Liver (tissue), 9 donors: ENCODE results near the gene RAD51B. TPM values are rescaled to one million over a fixed set of nuclear protein-coding genes. Genes with fewer than 3 reads are reported as not detected.

ENCODE experiments used
- DNase-seq: peaks from one replicate; pipeline ENCODE4 v3.0.0-alpha.2; 2017; ENCODE audit warnings: low spot score
- H3K27ac ChIP-seq, 2 donors: one replicate each; pipeline ENCODE4 v1.7.0; 2013; ENCODE audit warnings: inconsistent platforms in 2 of 2, low read length in 2 of 2, control low read depth in 1 of 2, low read depth in 1 of 2, mild to moderate bottlenecking in 1 of 2
- H3K27me3 ChIP-seq, 4 donors: one replicate each; pipeline versions ENCODE4 v1.6.1 to v1.7.0; 2013; ENCODE audit warnings: low read length in 3 of 4, inconsistent platforms in 1 of 4, mild to moderate bottlenecking in 1 of 4, moderate library complexity in 1 of 4; ENCODE audit not compliant: control insufficient read depth in 4 of 4, insufficient read depth in 4 of 4
- H3K36me3 ChIP-seq, 4 donors: one replicate each; pipeline versions ENCODE4 v1.6.1 to v1.7.0; 2013; ENCODE audit warnings: low read length in 3 of 4, mild to moderate bottlenecking in 3 of 4, low read depth in 1 of 4, moderate library complexity in 1 of 4; ENCODE audit not compliant: control insufficient read depth in 4 of 4, insufficient read depth in 3 of 4
- H3K4me1 ChIP-seq, 4 donors: one replicate each; pipeline versions ENCODE4 v1.6.1 to v1.7.0; 2013; ENCODE audit warnings: low read length in 3 of 4, mild to moderate bottlenecking in 3 of 4, moderate library complexity in 1 of 4; ENCODE audit not compliant: control insufficient read depth in 4 of 4, insufficient read depth in 4 of 4
- H3K4me3 ChIP-seq, 3 donors: one replicate each; pipeline versions ENCODE4 v1.6.1 to v1.7.0; 2013; ENCODE audit warnings: low read length in 3 of 3, control low read depth in 1 of 3, low read depth in 1 of 3, mild to moderate bottlenecking in 1 of 3
- H3K9ac ChIP-seq, 2 donors: one replicate each; pipeline ENCODE4 v1.7.0; 2013; ENCODE audit warnings: low read length in 2 of 2, mild to moderate bottlenecking in 2 of 2, moderate library complexity in 2 of 2, control low read depth in 1 of 2, low read depth in 1 of 2
- H3K9me3 ChIP-seq, 4 donors: one replicate each; pipeline versions ENCODE4 v1.6.1 to v1.7.0; 2013; ENCODE audit warnings: low read length in 3 of 4; ENCODE audit not compliant: control insufficient read depth in 4 of 4
- ATF3 ChIP-seq: IDR thresholded peaks from 2 replicates; pipeline ENCODE4 v1.6.1; 2016; ENCODE audit warnings: antibody characterized with exemption
- CTCF ChIP-seq: fragments of 150-350 bp; IDR thresholded peaks from 2 replicates; pipeline ENCODE4 v1.5.1; 2017; ENCODE audit warnings: improper control_type of control experiment, low read depth, low read length; ENCODE audit not compliant: missing input control
- EGR1 ChIP-seq, 2 donors: IDR thresholded peaks; 2 replicates each; pipeline ENCODE4 v1.6.1; 2016 to 2018; ENCODE audit warnings: antibody characterized with exemption in 2 of 2, low read depth in 2 of 2
- FOXA1 ChIP-seq: IDR thresholded peaks from 2 replicates; pipeline ENCODE4 v1.6.1; 2016; ENCODE audit warnings: antibody characterized with exemption
- FOXA2 ChIP-seq: IDR thresholded peaks from 2 replicates; pipeline ENCODE4 v1.6.1; 2016; ENCODE audit warnings: antibody characterized with exemption
- GABPA ChIP-seq, 2 donors: IDR thresholded peaks in 1 of 2; conservative IDR thresholded peaks in 1 of 2; 2 replicates each; pipeline ENCODE4 v1.6.1; 2016; ENCODE audit warnings: antibody characterized with exemption in 2 of 2, mild to moderate bottlenecking in 1 of 2, moderate library complexity in 1 of 2
- HNF4A ChIP-seq, 2 donors: conservative IDR thresholded peaks; 2 replicates each; pipeline ENCODE4 v1.6.1; 2016; ENCODE audit warnings: antibody characterized with exemption in 2 of 2, mild to moderate bottlenecking in 2 of 2
- HNF4G ChIP-seq: IDR thresholded peaks from 2 replicates; pipeline ENCODE4 v1.6.1; 2016; ENCODE audit warnings: antibody characterized with exemption
- JUND ChIP-seq, 2 donors: IDR thresholded peaks; 2 replicates each; pipeline ENCODE4 v1.6.1; 2016; ENCODE audit warnings: antibody characterized with exemption in 2 of 2
- MAX ChIP-seq: IDR thresholded peaks from 2 replicates; pipeline ENCODE4 v1.6.1; 2016; ENCODE audit warnings: antibody characterized with exemption
- NR2F2 ChIP-seq: IDR thresholded peaks from 2 replicates; pipeline ENCODE4 v1.6.1; 2016; ENCODE audit warnings: antibody characterized with exemption
- RAD21 ChIP-seq, 2 donors: IDR thresholded peaks; 2 replicates each; pipeline ENCODE4 v1.6.1; 2016; ENCODE audit warnings: antibody characterized with exemption in 2 of 2, mild to moderate bottlenecking in 2 of 2
- REST ChIP-seq: IDR thresholded peaks from 2 replicates; pipeline ENCODE4 v1.6.1; 2016; ENCODE audit warnings: antibody characterized with exemption, mild to moderate bottlenecking
- RXRA ChIP-seq, 2 donors: IDR thresholded peaks; 2 replicates each; pipeline ENCODE4 v1.6.1; 2017 to 2018; ENCODE audit warnings: antibody characterized with exemption in 2 of 2, mild to moderate bottlenecking in 1 of 2
- SP1 ChIP-seq: IDR thresholded peaks from 2 replicates; pipeline ENCODE4 v1.6.1; 2018; ENCODE audit warnings: antibody characterized with exemption, mild to moderate bottlenecking
- TAF1 ChIP-seq: conservative IDR thresholded peaks from 2 replicates; pipeline ENCODE4 v1.6.1; 2016; ENCODE audit warnings: antibody characterized with exemption, mild to moderate bottlenecking
- ZBTB33 ChIP-seq: IDR thresholded peaks from 2 replicates; pipeline ENCODE4 v1.6.1; 2016; ENCODE audit warnings: antibody characterized with exemption
- WGBS: extraction: QIAGEN DNeasy Blood & Tissue Kit; methylation state at CpG from one replicate; pipeline ENCODE4 v1.1.7; 2013; 5-methylcytosine and 5-hydroxymethylcytosine counted together
- polyA plus RNA-seq, 2 donors: library from polyadenylated mRNA; stranded (reverse) in 1 of 2; unstranded in 1 of 2; fragments of 200-250 nt in 1 of 2; fragments of >200 nt in 1 of 2; fragmentation: Nextera tagmentation in 1 of 2; extraction: Ambion mirVana in 1 of 2; gene quantifications; one replicate each; pipeline versions ENCODE4 v1.2.1 to v1.2.3, GENCODE V29; 2013 to 2015
- total RNA-seq, 2 donors: library from RNA; depleted of rRNA; stranded (reverse); fragments of >200 nt; gene quantifications; one replicate each; pipeline ENCODE4 v1.2.3, GENCODE V29; 2014
- donor health status: healthy.
- donor health status: healthy.
- donor health status: healthy.
- donor health status: healthy.
- donor health status: healthy.

The RAD51B gene
- total and polyA plus RNA-seq, 4 donors, result 0.81 to 12.9 (median 2.4) TPM

- H3K4me1 ChIP-seq, result peaks cover 14 to 53% (median 37%) of the 10 kb centered on the region in 4 donors
- peak overlapping the region; percentile 73 to 85 for H3K27ac ChIP-seq
- DNase-seq, result no peak
- H3K9me3 ChIP-seq, result no peaks in the 10 kb centered on the region
- H3K4me3 ChIP-seq, result no peak overlapping the region
- H3K9ac ChIP-seq, result peak overlapping the region; percentile 10 to 41
- TF ChIP-seq ZBTB33, result no peak
- peak in 1 of 2 donors; percentile 15 for TF ChIP-seq RAD21 (IDR thresholded peaks at IDR 0.05)
- TF ChIP-seq TAF1, result no peak
- TF ChIP-seq RXRA (IDR thresholded peaks at IDR 0.05), result peak; percentile 14 to 57
- peak in 1 of 2 donors; percentile 68 for TF ChIP-seq JUND (IDR thresholded peaks at IDR 0.05)
- no peak for TF ChIP-seq SP1
- peak; percentile 20 for TF ChIP-seq FOXA2
- TF ChIP-seq HNF4A (conservative IDR thresholded peaks at IDR 0.05), result peak in 1 of 2 donors; percentile 67
- no peaks in the 10 kb centered on the region for H3K27me3 ChIP-seq
- 58% methylated on average over 10 of the region's 10 CpGs for WGBS
- H3K36me3 ChIP-seq, result no peaks in the 10 kb centered on the region
Observed at GRCh38 chr14:68561531-68562007, 742.0 kb downstream of the RAD51B start.

- Histone ChIP-seq H3K27ac (peak overlapping the region; percentile 73 to 85), H3K4me1 (peaks cover 14 to 53% (median 37%) of the 10 kb centered on the region in 4 donors), H3K9me3 (no peaks in the 10 kb centered on the region), H3K4me3 (no peak overlapping the region), H3K9ac (peak overlapping the region in 1 of 2 donors; percentile 41), H3K36me3 (no peaks in the 10 kb centered on the region), H3K27me3 (no peaks in the 10 kb centered on the region)
- TF ChIP-seq GABPA (IDR thresholded peaks at IDR 0.05 in 1 of 2, conservative IDR thresholded peaks at IDR 0.05 in 1 of 2) (no peak), EGR1 (IDR thresholded peaks at IDR 0.05; ENCODE audit: low read depth in 2 of 2) (no peak), HNF4G (no peak), RXRA (IDR thresholded peaks at IDR 0.05) (peak; percentile 41 to 60), JUND (IDR thresholded peaks at IDR 0.05) (no peak), REST (peak; percentile 16), RAD21 (IDR thresholded peaks at IDR 0.05) (peak; percentile 22 to 26), ATF3 (no peak), MAX (no peak), TAF1 (no peak), FOXA1 (peak; percentile 13), FOXA2 (no peak), SP1 (no peak), NR2F2 (no peak), CTCF (no peak), HNF4A (conservative IDR thresholded peaks at IDR 0.05) (peak; percentile 19 to 22)
- DNase-seq, result no peak
- WGBS, result 44% methylated on average over 9 of the region's 9 CpGs
Observed at GRCh38 chr14:68562911-68563250, 743.3 kb downstream of the RAD51B start.
